Calu3 (cell line): ENCODE measurements around the gene TAF1B. TPM values are rescaled to one million over a fixed set of nuclear protein-coding genes. Genes with fewer than 3 reads are reported as not detected.

Experiments
- BruUV-seq: library from RNA; stranded (reverse); fragments of 400-500 nt; replicated peaks from 2 replicates; lab custom pipeline; 2021; lab: Mats Ljungman, UMichigan
- CTCF ChIA-PET: fragments of 300-600 bp; sonication (Branson Sonifier 250); formaldehyde crosslinking; loops from one replicate; lab custom pipeline; 2022; ENCODE audit warnings: antibody characterized with exemption; lab: Charles Lee
- DNase-seq: peaks from one replicate; pipeline ENCODE4 v3.0.0; 2022
- H3K27ac Mint-ChIP-seq: one replicate; pipeline ENCODE4 v1.8.0; 2022; ENCODE audit warnings: mixed read lengths; ENCODE audit not compliant: unreplicated experiment
- H3K27me3 Mint-ChIP-seq: one replicate; pipeline ENCODE4 v1.8.0; 2022; ENCODE audit warnings: mixed read lengths; ENCODE audit not compliant: unreplicated experiment
- H3K36me3 Mint-ChIP-seq: one replicate; pipeline ENCODE4 v1.8.0; 2022; ENCODE audit warnings: mild to moderate bottlenecking, moderate library complexity, mixed read lengths; ENCODE audit not compliant: insufficient read depth, unreplicated experiment
- H3K4me1 Mint-ChIP-seq: one replicate; pipeline ENCODE4 v1.8.0; 2022; ENCODE audit warnings: mild to moderate bottlenecking, low read depth, mixed read lengths; ENCODE audit not compliant: unreplicated experiment
- H3K4me3 Mint-ChIP-seq: one replicate; pipeline ENCODE4 v1.8.0; 2022; ENCODE audit warnings: mild to moderate bottlenecking, low read depth, moderate library complexity, mixed read lengths; ENCODE audit not compliant: unreplicated experiment
- H3K9me3 Mint-ChIP-seq: one replicate; pipeline ENCODE4 v1.8.0; 2022; ENCODE audit warnings: low read depth, mixed read lengths; ENCODE audit not compliant: unreplicated experiment
- CTCF ChIP-seq: fragments of 200-600 bp; IDR thresholded peaks from one replicate; pipeline ENCODE4 v1.8.0; 2022; ENCODE audit warnings: antibody characterized with exemption; ENCODE audit not compliant: unreplicated experiment
- intact Hi-C: fragments of 100-400 bp; cut with micrococcal nuclease; formaldehyde crosslinking; loops from one replicate; pipeline ENCODE4 v1.10.0; 2022; ENCODE audit not compliant: unreplicated experiment
- total RNA-seq: library from RNA; stranded (reverse); gene quantifications from 2 replicates; pipeline ENCODE4 v1.2.3, GENCODE V29; 2022

TAF1B gene
- total RNA-seq, 1 experiment from 2014 or later: 23.0 TPM

DNA sequence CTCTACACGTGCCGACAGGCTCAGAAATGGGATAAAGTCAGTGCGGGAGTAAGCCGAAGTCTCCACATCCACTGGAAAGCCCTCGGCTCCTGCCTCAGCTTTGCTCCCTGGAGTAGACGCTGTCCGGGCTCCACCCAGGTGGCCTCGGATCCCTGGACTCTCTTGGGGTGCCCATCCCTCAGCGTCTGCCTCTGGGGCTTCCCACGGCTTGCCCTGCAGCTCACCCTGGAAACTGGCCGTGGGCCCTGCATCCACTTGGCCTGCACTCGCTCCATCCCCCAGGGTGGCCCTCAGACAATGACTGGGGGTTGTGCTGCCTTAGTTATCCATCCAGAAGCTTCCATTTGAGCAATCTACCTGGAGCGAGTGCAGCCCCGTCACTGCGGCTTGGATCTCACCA, 36.2 kb upstream of the TAF1B start:
- no peaks in the 10 kb centered on the region for H3K27me3 Mint-ChIP-seq
- no peak overlapping the region for H3K27ac Mint-ChIP-seq
- H3K4me1 Mint-ChIP-seq: peaks cover 26% of the 10 kb centered on the region
- no peaks in the 10 kb centered on the region for H3K36me3 Mint-ChIP-seq
- BruUV-seq: no TSS peak
- no peaks in the 10 kb centered on the region for H3K9me3 Mint-ChIP-seq
- no peak for DNase-seq
- intact Hi-C loops: no loop called here
- no peak overlapping the region for H3K4me3 Mint-ChIP-seq
- TF ChIP-seq CTCF: no peak
- CTCF ChIA-PET: no interaction called here

DNA sequence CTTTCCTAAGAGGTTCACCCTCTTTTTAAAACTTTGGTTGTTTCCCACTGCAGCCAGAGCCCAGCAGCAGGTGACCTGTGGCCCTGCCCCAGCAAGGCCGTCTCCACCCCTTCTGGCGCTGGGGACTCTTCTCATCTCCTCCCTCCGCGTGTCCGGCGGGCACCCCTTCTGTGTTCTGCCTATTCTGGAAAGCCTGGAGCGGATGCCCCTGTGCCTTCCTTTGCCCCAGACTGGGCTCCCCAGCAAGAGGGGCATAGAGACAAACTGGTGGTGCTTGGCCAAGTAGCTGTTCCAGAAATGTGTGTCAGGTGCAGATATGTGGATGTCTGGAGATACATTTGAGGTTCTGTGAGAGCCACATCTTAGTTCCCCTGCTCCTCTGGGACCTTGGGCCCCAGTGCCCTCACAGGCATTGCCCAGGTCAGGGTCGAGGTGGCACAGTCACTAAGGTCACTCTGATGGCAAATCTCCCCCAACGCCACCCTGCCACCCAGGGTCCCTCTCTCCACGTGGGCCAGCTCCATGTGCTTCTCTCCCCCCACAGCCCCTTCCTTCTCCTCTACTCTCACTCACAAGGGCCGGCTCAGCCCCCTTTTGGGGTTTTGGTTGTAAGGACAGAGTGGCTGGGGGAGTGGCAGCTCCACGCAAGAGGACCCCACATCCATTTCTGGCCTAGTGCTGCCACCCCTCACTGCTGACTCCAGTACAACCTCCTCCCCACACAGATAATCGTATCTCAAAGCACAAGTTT, 35.5 kb upstream of the TAF1B start:
- Mint-ChIP-seq H3K4me1 (peaks cover 26% of the 10 kb centered on the region), H3K27me3 (no peaks in the 10 kb centered on the region), H3K27ac (no peak overlapping the region), H3K9me3 (no peaks in the 10 kb centered on the region), H3K4me3 (no peak overlapping the region), H3K36me3 (no peaks in the 10 kb centered on the region)
- no TSS peak for BruUV-seq
- no peak for TF ChIP-seq CTCF
- CTCF ChIA-PET: no interaction called here
- intact Hi-C loops: no loop called here
- no peak for DNase-seq

DNA sequence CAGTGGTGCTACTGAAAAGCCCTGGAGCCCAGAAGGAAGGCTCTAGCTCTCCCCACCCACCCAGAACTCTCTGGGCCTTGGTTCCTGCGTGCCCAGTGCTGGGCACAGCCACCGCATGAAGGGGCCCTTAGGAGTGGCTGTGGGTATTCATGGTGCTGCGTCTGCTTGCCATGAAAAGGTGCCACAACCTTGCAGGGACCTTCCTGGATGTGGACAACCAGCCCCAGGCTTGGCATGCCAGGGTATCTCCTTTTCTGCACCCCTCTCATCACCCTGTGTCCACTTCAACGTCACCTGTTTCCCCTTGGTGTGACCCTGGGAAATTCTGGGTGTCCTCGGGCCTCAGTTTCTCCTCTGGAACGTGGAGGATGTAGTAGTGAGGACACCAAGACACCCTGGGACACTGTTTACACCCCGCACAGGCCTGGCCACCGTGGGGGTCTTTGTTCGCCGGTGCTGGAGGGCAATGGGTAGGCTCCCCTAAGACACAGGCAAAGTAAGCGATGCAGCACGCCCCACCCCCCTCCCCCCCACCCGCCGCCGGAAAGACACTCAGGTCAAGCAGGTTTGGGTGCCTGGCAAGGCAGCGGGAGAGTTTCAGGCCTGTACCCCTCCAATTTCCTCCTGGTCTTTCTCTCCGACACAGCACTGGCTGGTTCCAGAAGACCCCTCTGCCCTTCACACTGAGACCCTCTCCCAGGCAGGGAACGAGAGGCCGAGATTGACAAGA, 34.8 kb upstream of the TAF1B start:
- intact Hi-C loops: no loop called here
- Mint-ChIP-seq H3K27ac (no peak overlapping the region), H3K4me3 (no peak overlapping the region), H3K4me1 (peaks cover 34% of the 10 kb centered on the region), H3K36me3 (no peaks in the 10 kb centered on the region), H3K27me3 (no peaks in the 10 kb centered on the region), H3K9me3 (no peaks in the 10 kb centered on the region)
- CTCF ChIA-PET: no interaction called here
- no peak for TF ChIP-seq CTCF
- no peak for DNase-seq
- BruUV-seq: no TSS peak

GRCh38 chr2:9809064-9809356, 34.3 kb upstream of the TAF1B start:
- CTCF ChIA-PET: interaction anchor here (0.5 to 0.6 kb wide), 2 partner anchors 127 to 253 kb away, joined by 3 read pairs; no protein-coding TSS in a partner anchor
- H3K27me3 Mint-ChIP-seq: no peaks in the 10 kb centered on the region
- intact Hi-C loops: no loop called here
- H3K9me3 Mint-ChIP-seq: no peaks in the 10 kb centered on the region
- no TSS peak for BruUV-seq
- H3K4me1 Mint-ChIP-seq: peaks cover 39% of the 10 kb centered on the region
- DNase-seq: peak; percentile 76
- H3K36me3 Mint-ChIP-seq: no peaks in the 10 kb centered on the region
- H3K27ac Mint-ChIP-seq: no peak overlapping the region
- no peak for TF ChIP-seq CTCF
- H3K4me3 Mint-ChIP-seq: no peak overlapping the region
